ENCODE results near the gene KRTAP10-9.
"Not testable (repeated sequence)": the region's sequence is repeated elsewhere in the genome, so short reads cannot be mapped to it uniquely, and the experiment has no call there.

Gene KRTAP10-9

DNA sequence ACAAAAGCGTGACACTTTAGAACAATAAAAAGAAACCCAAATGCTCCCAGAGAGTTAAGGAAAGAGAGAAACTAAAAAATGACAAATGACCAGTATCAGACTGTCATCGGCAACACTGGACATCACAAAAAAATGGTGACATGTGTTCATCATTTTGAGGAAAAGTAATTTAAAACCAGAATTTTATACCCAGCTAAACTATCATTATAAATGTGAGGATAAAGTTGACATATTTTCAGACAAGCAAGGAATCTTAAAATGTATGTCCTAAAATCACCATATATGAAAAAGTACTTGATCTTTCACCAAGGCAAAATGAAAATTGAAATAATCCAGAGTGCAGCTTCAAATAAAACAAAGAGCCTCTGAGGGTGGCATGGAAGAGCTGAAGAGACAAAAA is 18.0 kb downstream of the KRTAP10-9 start:
- H3K27me3 ChIP-seq (replicated peaks in 2 of 5; ENCODE audit: control insufficient read depth in 4 of 5, insufficient read depth in 5 of 5, low read length in 4 of 5): peaks cover 0 to 18% (median 0%) of the 10 kb centered on the region in 5 experiments
- H3K27ac ChIP-seq (ENCODE audit: insufficient read depth in 1 of 2, low read depth in 1 of 2, low read length in 2 of 2, poor library complexity in 1 of 2, severe bottlenecking in 2 of 2): no peak overlapping the region
- ChIA-PET POLR2A (no interaction called here), CTCF (no interaction called here)
- H3K4me3 ChIP-seq (ENCODE audit: control insufficient read depth in 1 of 7, extremely low read depth in 1 of 7, insufficient read depth in 4 of 7, low read depth in 2 of 7, low read length in 6 of 7): no peak overlapping the region
- H3K36me3 ChIP-seq (ENCODE audit: control insufficient read depth in 4 of 4, insufficient read depth in 4 of 4, low read length in 3 of 4): no peaks in the 10 kb centered on the region
- no CpG with 5 or more reads among the region's 2 CpGs for WGBS (ENCODE audit: insufficient coverage)
- H3K9me3 ChIP-seq (ENCODE audit: control extremely low read depth in 1 of 5, control insufficient read depth in 4 of 5, insufficient read depth in 2 of 5, low read depth in 1 of 5, low read length in 4 of 5): peaks cover 6 to 29% (median 16%) of the 10 kb centered on the region in 5 experiments
- H3K4me1 ChIP-seq (ENCODE audit: control extremely low read depth in 1 of 4, control insufficient read depth in 4 of 4, insufficient read depth in 4 of 4, low read length in 3 of 4): peaks cover 0 to 2% (median 0%) of the 10 kb centered on the region in 4 experiments
- no peak for DNase-seq

DNA sequence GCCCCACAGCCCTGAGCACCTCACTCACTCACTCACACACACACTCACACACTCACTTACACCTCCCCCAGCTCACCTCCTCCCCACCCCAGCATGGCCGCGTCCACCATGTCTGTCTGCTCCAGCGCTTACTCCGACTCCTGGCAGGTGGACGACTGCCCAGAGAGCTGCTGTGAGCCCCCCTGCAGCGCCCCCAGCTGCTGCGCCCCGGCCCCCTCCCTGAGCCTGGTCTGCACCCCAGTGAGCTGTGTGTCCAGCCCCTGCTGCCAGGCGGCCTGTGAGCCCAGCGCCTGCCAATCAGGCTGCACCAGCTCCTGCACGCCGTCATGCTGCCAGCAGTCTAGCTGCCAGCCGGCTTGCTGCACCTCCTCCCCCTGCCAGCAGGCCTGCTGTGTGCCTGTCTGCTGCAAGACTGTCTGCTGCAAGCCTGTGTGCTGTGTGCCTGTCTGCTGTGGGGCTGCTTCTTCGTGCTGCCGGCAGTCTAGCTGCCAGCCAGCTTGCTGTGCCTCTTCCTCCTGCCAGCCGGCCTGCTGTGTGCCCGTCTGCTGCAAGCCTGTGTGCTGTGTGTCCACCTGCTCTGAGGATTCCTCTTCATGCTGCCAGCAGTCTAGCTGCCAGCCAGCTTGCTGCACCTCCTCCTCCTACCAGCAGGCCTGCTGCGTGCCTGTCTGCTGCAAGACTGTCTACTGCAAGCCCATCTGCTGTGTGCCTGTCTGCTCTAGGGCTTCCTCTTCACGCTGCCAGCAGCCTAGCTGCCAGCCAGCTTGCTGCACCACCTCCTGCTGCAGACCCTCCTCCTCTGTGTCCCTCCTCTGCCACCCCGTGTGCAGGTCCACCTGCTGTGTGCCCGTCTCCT is 19.7 kb downstream of the KRTAP10-9 start, which contains the start of gene KRTAP10-11:
Gene KRTAP10-11, plus strand, starts transcription at position 49 of the 856 bp plus-strand sequence. Its CDS starts 45 bp downstream, at position 94.
- WGBS (ENCODE audit: insufficient coverage): 85% methylated on average over 19 of the region's 21 CpGs
- H3K4me3 ChIP-seq (ENCODE audit: control insufficient read depth in 1 of 7, extremely low read depth in 1 of 7, insufficient read depth in 4 of 7, low read depth in 2 of 7, low read length in 6 of 7); POLR2A ChIA-PET; H3K4me1 ChIP-seq (ENCODE audit: control extremely low read depth in 1 of 4, control insufficient read depth in 4 of 4, insufficient read depth in 4 of 4, low read length in 3 of 4); CTCF ChIA-PET; H3K27ac ChIP-seq (ENCODE audit: insufficient read depth in 1 of 2, low read depth in 1 of 2, low read length in 2 of 2, poor library complexity in 1 of 2, severe bottlenecking in 2 of 2); DNase-seq; H3K36me3 ChIP-seq (ENCODE audit: control insufficient read depth in 4 of 4, insufficient read depth in 4 of 4, low read length in 3 of 4): not testable (repeated sequence)
- Histone ChIP-seq H3K9me3 (ENCODE audit: control extremely low read depth in 1 of 5, control insufficient read depth in 4 of 5, insufficient read depth in 2 of 5, low read depth in 1 of 5, low read length in 4 of 5) (peaks cover 6 to 16% (median 7%) of the 10 kb centered on the region in 5 experiments), H3K27me3 (replicated peaks in 2 of 5; ENCODE audit: control insufficient read depth in 4 of 5, insufficient read depth in 5 of 5, low read length in 4 of 5) (peaks cover 0 to 18% (median 0%) of the 10 kb centered on the region in 5 experiments)

- no peaks in the 10 kb centered on the region for H3K36me3 ChIP-seq (ENCODE audit: control insufficient read depth in 4 of 4, insufficient read depth in 4 of 4, low read length in 3 of 4)
- H3K27ac ChIP-seq (ENCODE audit: insufficient read depth in 1 of 2, low read depth in 1 of 2, low read length in 2 of 2, poor library complexity in 1 of 2, severe bottlenecking in 2 of 2): no peak overlapping the region
- CTCF ChIA-PET: no interaction called here
- no peak for DNase-seq
- POLR2A ChIA-PET: no interaction called here
- peaks cover 0 to 18% (median 0%) of the 10 kb centered on the region in 5 experiments for H3K27me3 ChIP-seq (replicated peaks in 2 of 5; ENCODE audit: control insufficient read depth in 4 of 5, insufficient read depth in 5 of 5, low read length in 4 of 5)
- peaks cover 6 to 16% (median 7%) of the 10 kb centered on the region in 5 experiments for H3K9me3 ChIP-seq (ENCODE audit: control extremely low read depth in 1 of 5, control insufficient read depth in 4 of 5, insufficient read depth in 2 of 5, low read depth in 1 of 5, low read length in 4 of 5)
- 75% methylated on average over 8 of the region's 8 CpGs for WGBS (ENCODE audit: insufficient coverage)
- peaks cover 0 to 2% (median 0%) of the 10 kb centered on the region in 4 experiments for H3K4me1 ChIP-seq (ENCODE audit: control extremely low read depth in 1 of 4, control insufficient read depth in 4 of 4, insufficient read depth in 4 of 4, low read length in 3 of 4)
- H3K4me3 ChIP-seq (ENCODE audit: control insufficient read depth in 1 of 7, extremely low read depth in 1 of 7, insufficient read depth in 4 of 7, low read depth in 2 of 7, low read length in 6 of 7): no peak overlapping the region
These were observed 20.3 kb downstream of the KRTAP10-9 start for GRCh38 chr21:44647222-44647552.

DNA sequence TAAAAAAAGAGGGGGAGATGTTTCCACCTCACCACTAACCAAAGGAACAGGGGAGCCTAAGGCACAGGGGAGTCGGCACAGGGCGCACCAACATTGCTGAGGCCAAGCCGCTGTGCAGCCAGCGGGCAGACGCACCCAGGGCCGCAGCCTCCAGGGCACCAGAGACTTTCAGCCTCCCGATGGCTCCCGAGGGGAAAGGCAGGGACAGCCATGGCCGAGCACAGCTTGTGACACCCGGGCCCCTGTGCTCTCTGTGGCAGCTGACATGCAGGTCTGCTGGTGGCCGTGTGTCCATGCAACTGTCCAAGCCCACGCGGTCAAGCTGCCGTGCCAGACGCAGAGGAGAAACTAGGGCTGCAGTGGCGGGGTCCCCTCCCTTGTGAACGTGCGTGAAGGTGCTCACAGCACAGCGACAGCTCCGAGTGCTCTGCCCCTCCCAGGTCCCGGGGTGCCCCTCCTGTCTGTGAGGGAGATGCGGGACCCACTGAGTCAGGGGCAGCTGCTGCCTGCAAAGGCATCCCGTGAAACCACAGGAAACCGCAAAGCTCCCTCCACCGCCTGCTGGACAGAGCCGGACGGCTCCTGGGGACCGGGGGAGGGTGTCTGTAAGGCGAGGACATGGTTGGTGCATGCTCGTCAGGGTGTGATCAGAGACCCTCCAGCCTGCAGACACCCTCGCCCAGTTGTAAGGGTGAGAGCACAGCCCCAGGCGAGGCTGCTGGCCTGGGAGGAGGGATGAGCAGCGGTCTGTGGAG is 21.8 kb downstream of the KRTAP10-9 start:
- H3K27ac ChIP-seq (ENCODE audit: insufficient read depth in 1 of 2, low read depth in 1 of 2, low read length in 2 of 2, poor library complexity in 1 of 2, severe bottlenecking in 2 of 2): no peak overlapping the region
- ChIA-PET CTCF (no interaction called here), POLR2A (no interaction called here)
- peaks cover 0 to 2% (median 0%) of the 10 kb centered on the region in 4 experiments for H3K4me1 ChIP-seq (ENCODE audit: control extremely low read depth in 1 of 4, control insufficient read depth in 4 of 4, insufficient read depth in 4 of 4, low read length in 3 of 4)
- no peak overlapping the region for H3K4me3 ChIP-seq (ENCODE audit: control insufficient read depth in 1 of 7, extremely low read depth in 1 of 7, insufficient read depth in 4 of 7, low read depth in 2 of 7, low read length in 6 of 7)
- peaks cover 3 to 14% (median 8%) of the 10 kb centered on the region in 5 experiments for H3K9me3 ChIP-seq (ENCODE audit: control extremely low read depth in 1 of 5, control insufficient read depth in 4 of 5, insufficient read depth in 2 of 5, low read depth in 1 of 5, low read length in 4 of 5)
- WGBS (ENCODE audit: insufficient coverage): 83% methylated on average over 32 of the region's 33 CpGs
- DNase-seq: no peak
- H3K36me3 ChIP-seq (ENCODE audit: control insufficient read depth in 4 of 4, insufficient read depth in 4 of 4, low read length in 3 of 4): no peaks in the 10 kb centered on the region
- H3K27me3 ChIP-seq (replicated peaks in 2 of 5; ENCODE audit: control insufficient read depth in 4 of 5, insufficient read depth in 5 of 5, low read length in 4 of 5): peaks cover 0 to 18% (median 0%) of the 10 kb centered on the region in 5 experiments

GRCh38 chr21:44649521-44650100 is 22.7 kb downstream of the KRTAP10-9 start:
- Histone ChIP-seq H3K4me1 (ENCODE audit: control extremely low read depth in 1 of 4, control insufficient read depth in 4 of 4, insufficient read depth in 4 of 4, low read length in 3 of 4) (peaks cover 0 to 2% (median 0%) of the 10 kb centered on the region in 4 experiments), H3K4me3 (ENCODE audit: control insufficient read depth in 1 of 7, extremely low read depth in 1 of 7, insufficient read depth in 4 of 7, low read depth in 2 of 7, low read length in 6 of 7) (no peak overlapping the region), H3K9me3 (ENCODE audit: control extremely low read depth in 1 of 5, control insufficient read depth in 4 of 5, insufficient read depth in 2 of 5, low read depth in 1 of 5, low read length in 4 of 5) (peaks cover 0 to 13% (median 2%) of the 10 kb centered on the region in 5 experiments), H3K27ac (ENCODE audit: insufficient read depth in 1 of 2, low read depth in 1 of 2, low read length in 2 of 2, poor library complexity in 1 of 2, severe bottlenecking in 2 of 2) (no peak overlapping the region), H3K27me3 (replicated peaks in 2 of 5; ENCODE audit: control insufficient read depth in 4 of 5, insufficient read depth in 5 of 5, low read length in 4 of 5) (peaks cover 0 to 23% (median 0%) of the 10 kb centered on the region in 5 experiments), H3K36me3 (ENCODE audit: control insufficient read depth in 4 of 4, insufficient read depth in 4 of 4, low read length in 3 of 4) (no peaks in the 10 kb centered on the region)
- no peak for DNase-seq
- CTCF ChIA-PET: no interaction called here
- WGBS (ENCODE audit: insufficient coverage): 93% methylated on average over 16 of the region's 18 CpGs
- POLR2A ChIA-PET: no interaction called here

DNA sequence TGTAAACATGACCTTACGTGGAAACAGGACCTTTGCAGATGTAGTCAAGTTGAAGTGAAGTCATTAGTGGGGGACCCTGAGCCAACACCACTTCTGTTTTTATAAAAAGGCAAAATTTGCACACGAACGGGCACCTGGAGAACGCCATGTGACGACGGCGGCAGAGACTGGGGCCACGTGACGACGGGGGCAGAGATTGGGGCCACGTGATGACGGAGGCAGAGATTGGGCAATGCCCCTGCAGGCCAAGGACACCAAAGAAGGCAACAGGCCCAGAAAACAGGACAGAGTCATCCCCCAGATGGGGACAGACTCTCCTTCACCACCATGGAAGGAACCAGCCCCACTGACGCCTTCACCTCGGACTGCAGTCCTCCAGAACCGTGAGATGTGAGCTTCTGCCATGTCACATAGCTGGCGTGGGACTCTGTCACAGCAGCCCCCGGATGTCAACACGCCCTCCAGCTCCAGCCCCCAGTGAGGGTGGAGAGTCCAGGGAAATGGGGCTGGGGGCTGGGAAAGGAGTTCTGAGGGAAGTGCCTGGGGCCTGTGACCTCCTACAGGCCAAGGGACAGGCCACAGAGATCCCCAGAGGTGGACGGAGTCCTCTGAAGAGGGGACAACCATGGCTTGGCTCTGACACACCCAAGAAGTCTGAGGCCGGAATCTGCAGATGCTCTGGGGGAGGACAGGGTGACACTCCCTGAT is 23.5 kb downstream of the KRTAP10-9 start:
- Histone ChIP-seq H3K9me3 (ENCODE audit: control extremely low read depth in 1 of 5, control insufficient read depth in 4 of 5, insufficient read depth in 2 of 5, low read depth in 1 of 5, low read length in 4 of 5) (peaks cover 0 to 16% (median 2%) of the 10 kb centered on the region in 5 experiments), H3K27me3 (replicated peaks in 2 of 5; ENCODE audit: control insufficient read depth in 4 of 5, insufficient read depth in 5 of 5, low read length in 4 of 5) (peaks cover 0 to 25% (median 0%) of the 10 kb centered on the region in 5 experiments), H3K27ac (ENCODE audit: insufficient read depth in 1 of 2, low read depth in 1 of 2, low read length in 2 of 2, poor library complexity in 1 of 2, severe bottlenecking in 2 of 2) (no peak overlapping the region), H3K36me3 (ENCODE audit: control insufficient read depth in 4 of 4, insufficient read depth in 4 of 4, low read length in 3 of 4) (no peaks in the 10 kb centered on the region), H3K4me3 (ENCODE audit: control insufficient read depth in 1 of 7, extremely low read depth in 1 of 7, insufficient read depth in 4 of 7, low read depth in 2 of 7, low read length in 6 of 7) (no peak overlapping the region), H3K4me1 (ENCODE audit: control extremely low read depth in 1 of 4, control insufficient read depth in 4 of 4, insufficient read depth in 4 of 4, low read length in 3 of 4) (peaks cover 0 to 2% (median 0%) of the 10 kb centered on the region in 4 experiments)
- POLR2A ChIA-PET: no interaction called here
- DNase-seq: no peak
- CTCF ChIA-PET: no interaction called here
- WGBS (ENCODE audit: insufficient coverage): 93% methylated on average over 19 of the region's 20 CpGs
